HL-60/S4 treated with phorbol 12-myristate 13-acetate at 8.2 ng/mL for 4 days and 3 days (cell line): ENCODE measurements around the gene PLEKHH1.

Experiments
- in situ Hi-C: fragments of 300-500 bp; cut with MboI; formaldehyde crosslinking; loops from 2 replicates; pipeline ENCODE4 v1.15.0; 2022; ENCODE audit warnings: low sequenced_read_pairs

The PLEKHH1 gene

GRCh38 chr14:67508956-67509355 is 24.1 kb upstream of the PLEKHH1 start:
- in situ Hi-C loops: no loop called here

- in situ Hi-C loops: no loop called here
Observed at GRCh38 chr14:67510121-67510520, 23.0 kb upstream of the PLEKHH1 start.

- in situ Hi-C loops: no loop called here
Observed at GRCh38 chr14:67510836-67511235, 22.3 kb upstream of the PLEKHH1 start.

GRCh38 chr14:67512463-67513310 is 20.4 kb upstream of the PLEKHH1 start:
- in situ Hi-C loops: no loop called here

- in situ Hi-C loops: no loop called here
Observed at GRCh38 chr14:67513631-67514108, 19.4 kb upstream of the PLEKHH1 start.

- in situ Hi-C loops: no loop called here
Observed at GRCh38 chr14:67514203-67514607, 18.9 kb upstream of the PLEKHH1 start.

- in situ Hi-C loops: no loop called here
Observed at GRCh38 chr14:67514650-67515385, 18.3 kb upstream of the PLEKHH1 start.

GRCh38 chr14:67515386-67516079 is 17.6 kb upstream of the PLEKHH1 start:
- in situ Hi-C loops: no loop called here

GRCh38 chr14:67516676-67517075 is 16.4 kb upstream of the PLEKHH1 start:
- in situ Hi-C loops: no loop called here

GRCh38 chr14:67517083-67517482 is 16.0 kb upstream of the PLEKHH1 start:
- in situ Hi-C loops: no loop called here

GRCh38 chr14:67519406-67519805 is 13.7 kb upstream of the PLEKHH1 start:
- in situ Hi-C loops: no loop called here

- in situ Hi-C loops: no loop called here
Observed at GRCh38 chr14:67520482-67520881, 12.6 kb upstream of the PLEKHH1 start.

- in situ Hi-C loops: no loop called here
Observed at GRCh38 chr14:67522270-67522669, 10.8 kb upstream of the PLEKHH1 start.

GRCh38 chr14:67523764-67524633 is 9.1 kb upstream of the PLEKHH1 start:
- in situ Hi-C loops: no loop called here

- in situ Hi-C loops: no loop called here
Observed at GRCh38 chr14:67524634-67524963, 8.5 kb upstream of the PLEKHH1 start.

- in situ Hi-C loops: no loop called here
Observed at GRCh38 chr14:67525389-67525788, 7.7 kb upstream of the PLEKHH1 start.

GRCh38 chr14:67526181-67526580 is 6.9 kb upstream of the PLEKHH1 start:
- in situ Hi-C loops: no loop called here

- in situ Hi-C loops: no loop called here
Observed at GRCh38 chr14:67526676-67527459, 6.2 kb upstream of the PLEKHH1 start.

GRCh38 chr14:67527756-67528155 is 5.3 kb upstream of the PLEKHH1 start:
- in situ Hi-C loops: no loop called here

GRCh38 chr14:67528276-67528675 is 4.8 kb upstream of the PLEKHH1 start:
- in situ Hi-C loops: no loop called here
